HepG2 (cell line): ENCODE measurements around the gene NARF. TPM values are rescaled to one million over a fixed set of nuclear protein-coding genes. Genes with fewer than 3 reads are reported as not detected.

Experiments
- EP300 ChIP-seq, 3 experiments: sonication (generic) in 1 of 3; formaldehyde crosslinking in 1 of 3; IDR thresholded peaks; 2 replicates each; pipeline versions ENCODE4 v1.5.1 to v1.6.1; 2011 to 2020; ENCODE audit warnings: low read depth in 2 of 3, low read length in 2 of 3, borderline replicate concordance in 1 of 3, improper control_type of control experiment in 1 of 3, mild to moderate bottlenecking in 1 of 3, missing genetic modification reagents in 1 of 3, moderate library complexity in 1 of 3
- HES4 ChIP-seq: sonication (generic); formaldehyde crosslinking; IDR thresholded peaks from 2 replicates; pipeline ENCODE4 v1.9.0; 2021; ENCODE audit warnings: mild to moderate bottlenecking, missing genetic modification reagents, borderline replicate concordance
- HNF4G ChIP-seq, 2 experiments: sonication (generic) in 1 of 2; formaldehyde crosslinking in 1 of 2; IDR thresholded peaks; 2 replicates each; pipeline versions ENCODE4 v1.4.0 to v1.6.1; 2011 to 2020; ENCODE audit warnings: borderline replicate concordance in 2 of 2, low read depth in 2 of 2, mild to moderate bottlenecking in 2 of 2, low read length in 1 of 2, missing genetic modification reagents in 1 of 2, moderate library complexity in 1 of 2
- JUND ChIP-seq: sonication (generic); formaldehyde crosslinking; IDR thresholded peaks from 2 replicates; pipeline ENCODE4 v1.8.0; 2022; ENCODE audit warnings: mild to moderate bottlenecking, missing genetic modification reagents
- NR2F1 ChIP-seq, 2 experiments: fragments of 450-650 bp in 1 of 2; formaldehyde crosslinking in 1 of 2; IDR thresholded peaks; 2 replicates each; pipeline versions ENCODE4 v1.5.0 to v1.6.1; 2016 to 2020; ENCODE audit warnings: mild to moderate bottlenecking in 1 of 2, missing compliant biosample characterization in 1 of 2, missing genetic modification reagents in 1 of 2, moderate library complexity in 1 of 2
- SOX6 ChIP-seq, 2 experiments: fragments of 450-650 bp in 1 of 2; sonication (generic) in 1 of 2; formaldehyde crosslinking in 1 of 2; IDR thresholded peaks; 2 replicates each; pipeline versions ENCODE4 v1.4.0 to v1.6.1; 2017 to 2020; ENCODE audit warnings: antibody characterized with exemption in 1 of 2, mild to moderate bottlenecking in 1 of 2, missing genetic modification reagents in 1 of 2
- ZNF3 ChIP-seq: IDR thresholded peaks from 2 replicates; pipeline ENCODE4 v1.7.0; 2017; ENCODE audit warnings: inconsistent platforms
- ZNF558 ChIP-seq: sonication (generic); formaldehyde crosslinking; IDR thresholded peaks from 2 replicates; pipeline ENCODE4 v1.9.0; 2022; ENCODE audit warnings: mild to moderate bottlenecking, missing genetic modification reagents, borderline replicate concordance
- ZNF562 ChIP-seq: sonication (generic); formaldehyde crosslinking; IDR thresholded peaks from 2 replicates; pipeline ENCODE4 v1.8.0; 2022; ENCODE audit warnings: missing genetic modification reagents, borderline replicate concordance
- ZNF567 ChIP-seq: sonication (generic); formaldehyde crosslinking; IDR thresholded peaks from 2 replicates; pipeline ENCODE4 v1.8.1; 2023; ENCODE audit warnings: mild to moderate bottlenecking, missing genetic modification reagents, borderline replicate concordance
- ZNF761 ChIP-seq: sonication (generic); formaldehyde crosslinking; conservative IDR thresholded peaks from 2 replicates; pipeline ENCODE4 v1.4.0; 2020; ENCODE audit warnings: mild to moderate bottlenecking, missing genetic modification reagents
- ZNF850 ChIP-seq: sonication (generic); formaldehyde crosslinking; conservative IDR thresholded peaks from 2 replicates; pipeline ENCODE4 v1.9.0; 2021; ENCODE audit warnings: mild to moderate bottlenecking, missing genetic modification reagents
- polyA plus RNA-seq, 8 experiments: library from polyadenylated mRNA; depleted of rRNA in 3 of 8; stranded (reverse) in 7 of 8; unstranded in 1 of 8; fragments of >200 nt; fragmentation: Illumina TruSeq in 4 of 8; extraction: Trizol in 4 of 8; gene quantifications; 2 replicates each; pipeline versions ENCODE4 v1.2.1 to v1.2.3, GENCODE V29; 2011 to 2016; ENCODE audit warnings: low read depth in 4 of 8, missing spikeins in 1 of 8, mixed read lengths in 1 of 8; ENCODE audit not compliant: insufficient read depth in 1 of 8
- total RNA-seq, 5 experiments: library from RNA; depleted of rRNA; stranded (reverse); fragments of >200 nt; fragmentation: Illumina TruSeq; extraction: Trizol; gene quantifications; 2 replicates each; pipeline ENCODE4 v1.2.3, GENCODE V29; 2016; ENCODE audit warnings: low read depth in 1 of 5
- TF ChIP-seq, protein P1 (sequence below): sonication (generic); formaldehyde crosslinking; IDR thresholded peaks from 2 replicates; pipeline ENCODE4 v1.8.1; 2023; ENCODE audit warnings: mild to moderate bottlenecking, moderate library complexity, missing genetic modification reagents
- TF ChIP-seq, protein P2 (sequence below): sonication (generic); formaldehyde crosslinking; IDR thresholded peaks from 2 replicates; pipeline ENCODE4 v1.4.0; 2020; ENCODE audit warnings: mild to moderate bottlenecking, low read depth, missing genetic modification reagents
- TF ChIP-seq, protein P3 (sequence below): IDR thresholded peaks from 2 replicates; pipeline ENCODE4 v1.6.1; 2016; ENCODE audit warnings: missing compliant biosample characterization, missing genetic modification reagents, borderline replicate concordance
- TF ChIP-seq, protein P4 (sequence below), 2 experiments: sonication (generic) in 1 of 2; formaldehyde crosslinking in 1 of 2; IDR thresholded peaks; 2 replicates each; pipeline versions ENCODE4 v1.4.0 to v1.6.1; 2018 to 2020; ENCODE audit warnings: missing genetic modification reagents in 2 of 2, borderline replicate concordance in 1 of 2, low read depth in 1 of 2, mild to moderate bottlenecking in 1 of 2, missing biosample characterization in 1 of 2
- TF ChIP-seq, protein P5 (sequence below): sonication (generic); formaldehyde crosslinking; IDR thresholded peaks from 2 replicates; pipeline ENCODE4 v1.5.0; 2020; ENCODE audit warnings: mild to moderate bottlenecking, missing genetic modification reagents

Gene NARF
- total and polyA plus RNA-seq, 2 of the 13 experiments (the other 11 are each of a cell fraction or from before 2014, with no cell fraction given): 61.1 to 144 TPM

DNA sequence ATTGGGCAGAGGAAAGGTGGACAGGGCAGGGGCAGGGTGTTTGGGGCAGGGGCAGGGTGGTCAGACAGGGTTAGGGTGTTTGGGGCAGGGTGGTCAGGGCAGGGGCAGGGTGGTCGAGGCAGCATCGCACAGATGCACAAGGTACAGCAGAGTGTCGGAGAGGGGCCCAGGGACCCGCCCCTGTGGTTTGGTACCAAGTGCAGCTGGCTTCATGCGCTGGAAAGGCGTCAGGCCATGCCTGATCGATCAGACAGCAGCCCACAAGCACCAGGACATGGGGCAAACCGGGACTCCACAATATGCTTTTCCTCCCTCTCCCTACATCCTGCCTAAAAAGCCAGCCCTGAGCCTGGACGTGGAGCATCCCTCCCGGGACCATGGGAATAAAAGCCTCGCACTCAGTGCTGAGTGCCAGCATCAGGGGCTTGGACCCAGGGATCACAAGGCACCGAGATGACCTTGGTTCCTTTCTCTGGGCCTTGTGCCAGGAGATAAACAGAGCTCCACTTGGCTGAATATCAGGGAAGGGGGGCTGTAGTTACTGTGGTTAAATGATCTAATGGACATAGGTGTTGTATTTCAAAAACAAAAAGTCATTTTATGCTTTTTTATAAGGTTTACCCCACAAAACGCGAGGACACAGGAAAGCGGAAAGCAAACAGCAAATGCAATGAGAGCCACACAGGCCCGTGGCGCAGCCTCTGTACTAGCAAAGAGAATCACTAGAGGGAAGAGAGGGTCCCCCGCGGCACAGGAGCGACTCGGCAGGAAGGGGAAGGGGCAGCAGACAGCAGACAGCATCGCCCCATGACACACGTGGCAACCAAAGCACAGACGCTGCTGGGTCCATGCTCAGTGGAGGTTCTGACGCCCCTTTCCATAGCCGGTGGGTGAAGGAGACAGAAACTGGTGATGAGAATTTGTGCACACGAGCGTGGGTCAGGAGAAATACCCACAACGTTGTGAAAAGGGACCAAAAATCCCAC lies 45.7 kb upstream of the NARF start (continued):
- no peak for TF ChIP-seq ZNF567 (CRISPR knock-in tag)
- TF ChIP-seq HNF4G (IDR thresholded peaks at IDR 0.05; ENCODE audit: borderline replicate concordance, low read depth, low read length): peak; percentile 45; the same call in 1 of the 2 replicates
- TF ChIP-seq HNF4G (CRISPR knock-in tag; IDR thresholded peaks at IDR 0.05; ENCODE audit: borderline replicate concordance, low read depth): no peak
- TF ChIP-seq ZNF3: no peak
- TF ChIP-seq, protein P1, sequence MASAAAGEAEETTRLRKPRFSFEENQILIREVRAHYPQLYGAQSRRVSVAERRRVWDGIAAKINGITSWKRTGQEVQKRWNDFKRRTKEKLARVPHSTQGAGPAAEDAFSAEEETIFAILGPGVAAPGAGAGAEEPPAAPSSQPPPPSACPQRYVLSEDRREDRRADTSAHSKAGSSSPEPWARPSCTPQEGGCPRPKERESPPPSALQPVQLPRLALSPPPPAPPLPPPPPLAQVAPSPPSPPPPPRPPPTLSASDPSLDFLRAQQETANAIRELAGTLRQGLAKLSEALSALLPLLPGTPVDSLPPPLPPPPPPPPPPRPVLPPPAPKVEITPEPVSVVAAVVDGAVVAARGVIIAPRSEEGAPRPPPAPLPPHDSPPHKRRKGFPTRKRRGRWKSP (CRISPR knock-in tag): no peak
- 0 out of 2 replicates have a peak, but pooled peaks have one; percentile 42 for TF ChIP-seq JUND (CRISPR knock-in tag)
- peak in 1 of 2 experiments; percentile 56; a peak in 2 of 4 replicates for TF ChIP-seq EP300 (IDR thresholded peaks at IDR 0.05; ENCODE audit: low read depth in 2 of 2, low read length in 2 of 2)
- no peak for TF ChIP-seq EP300 (CRISPR knock-in tag; IDR thresholded peaks at IDR 0.05; ENCODE audit: borderline replicate concordance)
- TF ChIP-seq SOX6 (IDR thresholded peaks at IDR 0.05): no peak
- TF ChIP-seq SOX6 (CRISPR knock-in tag; IDR thresholded peaks at IDR 0.05): peak; percentile 75
- no peak for TF ChIP-seq ZNF850 (CRISPR knock-in tag)
- TF ChIP-seq HES4 (CRISPR knock-in tag): no peak
- TF ChIP-seq, protein P2, sequence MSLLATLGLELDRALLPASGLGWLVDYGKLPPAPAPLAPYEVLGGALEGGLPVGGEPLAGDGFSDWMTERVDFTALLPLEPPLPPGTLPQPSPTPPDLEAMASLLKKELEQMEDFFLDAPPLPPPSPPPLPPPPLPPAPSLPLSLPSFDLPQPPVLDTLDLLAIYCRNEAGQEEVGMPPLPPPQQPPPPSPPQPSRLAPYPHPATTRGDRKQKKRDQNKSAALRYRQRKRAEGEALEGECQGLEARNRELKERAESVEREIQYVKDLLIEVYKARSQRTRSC (CRISPR knock-in tag): no peak
- TF ChIP-seq, protein P3, sequence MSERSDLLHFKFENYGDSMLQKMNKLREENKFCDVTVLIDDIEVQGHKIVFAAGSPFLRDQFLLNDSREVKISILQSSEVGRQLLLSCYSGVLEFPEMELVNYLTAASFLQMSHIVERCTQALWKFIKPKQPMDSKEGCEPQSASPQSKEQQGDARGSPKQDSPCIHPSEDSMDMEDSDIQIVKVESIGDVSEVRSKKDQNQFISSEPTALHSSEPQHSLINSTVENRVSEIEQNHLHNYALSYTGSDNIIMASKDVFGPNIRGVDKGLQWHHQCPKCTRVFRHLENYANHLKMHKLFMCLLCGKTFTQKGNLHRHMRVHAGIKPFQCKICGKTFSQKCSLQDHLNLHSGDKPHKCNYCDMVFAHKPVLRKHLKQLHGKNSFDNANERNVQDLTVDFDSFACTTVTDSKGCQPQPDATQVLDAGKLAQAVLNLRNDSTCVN (CRISPR knock-in tag): no peak
- TF ChIP-seq ZNF761 (CRISPR knock-in tag): 0 out of 2 replicates have a peak, but pooled peaks have one; percentile 83
- no peak for TF ChIP-seq ZNF562 (CRISPR knock-in tag)
- TF ChIP-seq, protein P4, sequence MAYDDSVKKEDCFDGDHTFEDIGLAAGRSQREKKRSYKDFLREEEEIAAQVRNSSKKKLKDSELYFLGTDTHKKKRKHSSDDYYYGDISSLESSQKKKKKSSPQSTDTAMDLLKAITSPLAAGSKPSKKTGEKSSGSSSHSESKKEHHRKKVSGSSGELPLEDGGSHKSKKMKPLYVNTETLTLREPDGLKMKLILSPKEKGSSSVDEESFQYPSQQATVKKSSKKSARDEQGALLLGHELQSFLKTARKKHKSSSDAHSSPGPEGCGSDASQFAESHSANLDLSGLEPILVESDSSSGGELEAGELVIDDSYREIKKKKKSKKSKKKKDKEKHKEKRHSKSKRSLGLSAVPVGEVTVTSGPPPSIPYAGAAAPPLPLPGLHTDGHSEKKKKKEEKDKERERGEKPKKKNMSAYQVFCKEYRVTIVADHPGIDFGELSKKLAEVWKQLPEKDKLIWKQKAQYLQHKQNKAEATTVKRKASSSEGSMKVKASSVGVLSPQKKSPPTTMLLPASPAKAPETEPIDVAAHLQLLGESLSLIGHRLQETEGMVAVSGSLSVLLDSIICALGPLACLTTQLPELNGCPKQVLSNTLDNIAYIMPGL (CRISPR knock-in tag; IDR thresholded peaks at IDR 0.05; ENCODE audit: borderline replicate concordance in 1 of 2, low read depth in 1 of 2): no peak
- no peak for TF ChIP-seq ZNF558
- no peak; a peak in 1 of 4 replicates for TF ChIP-seq NR2F1 (CRISPR knock-in tag; IDR thresholded peaks at IDR 0.05)
- TF ChIP-seq, protein P5, sequence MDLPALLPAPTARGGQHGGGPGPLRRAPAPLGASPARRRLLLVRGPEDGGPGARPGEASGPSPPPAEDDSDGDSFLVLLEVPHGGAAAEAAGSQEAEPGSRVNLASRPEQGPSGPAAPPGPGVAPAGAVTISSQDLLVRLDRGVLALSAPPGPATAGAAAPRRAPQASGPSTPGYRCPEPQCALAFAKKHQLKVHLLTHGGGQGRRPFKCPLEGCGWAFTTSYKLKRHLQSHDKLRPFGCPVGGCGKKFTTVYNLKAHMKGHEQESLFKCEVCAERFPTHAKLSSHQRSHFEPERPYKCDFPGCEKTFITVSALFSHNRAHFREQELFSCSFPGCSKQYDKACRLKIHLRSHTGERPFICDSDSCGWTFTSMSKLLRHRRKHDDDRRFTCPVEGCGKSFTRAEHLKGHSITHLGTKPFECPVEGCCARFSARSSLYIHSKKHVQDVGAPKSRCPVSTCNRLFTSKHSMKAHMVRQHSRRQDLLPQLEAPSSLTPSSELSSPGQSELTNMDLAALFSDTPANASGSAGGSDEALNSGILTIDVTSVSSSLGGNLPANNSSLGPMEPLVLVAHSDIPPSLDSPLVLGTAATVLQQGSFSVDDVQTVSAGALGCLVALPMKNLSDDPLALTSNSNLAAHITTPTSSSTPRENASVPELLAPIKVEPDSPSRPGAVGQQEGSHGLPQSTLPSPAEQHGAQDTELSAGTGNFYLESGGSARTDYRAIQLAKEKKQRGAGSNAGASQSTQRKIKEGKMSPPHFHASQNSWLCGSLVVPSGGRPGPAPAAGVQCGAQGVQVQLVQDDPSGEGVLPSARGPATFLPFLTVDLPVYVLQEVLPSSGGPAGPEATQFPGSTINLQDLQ (CRISPR knock-in tag): no peak
